ENCODE results near the gene SFXN5. TPM values are rescaled to one million over a fixed set of nuclear protein-coding genes. Genes with fewer than 3 reads are reported as not detected.

SFXN5 gene
- polyA plus RNA-seq, 1 donor (not counting 4 experiments of a cell fraction or from before 2014, with no cell fraction given) = 6.3 TPM

- Histone ChIP-seq H3K4me2 (ENCODE audit: control insufficient read depth, extremely low read depth, insufficient read depth, low read depth, low read length) (no peak overlapping the region), H3K36me3 (ENCODE audit: control insufficient read depth in 2 of 2, extremely low read depth in 1 of 2, insufficient read depth in 2 of 2, low read length in 2 of 2) (peaks cover 6 to 12% of the 10 kb centered on the region in 2 experiments), H3K4me3 (ENCODE audit: control insufficient read depth in 2 of 3, extremely low read depth in 1 of 3, insufficient read depth in 2 of 3, low read depth in 1 of 3, low read length in 3 of 3) (no peak overlapping the region), H3K27me3 (ENCODE audit: control insufficient read depth, extremely low read depth, insufficient read depth, low read length) (peaks cover 3% of the 10 kb centered on the region), H3K79me2 (ENCODE audit: control insufficient read depth, insufficient read depth, low read length) (no peaks in the 10 kb centered on the region), H3K4me1 (ENCODE audit: control insufficient read depth, extremely low read depth, insufficient read depth, low read length) (peaks cover 30% of the 10 kb centered on the region), H4K20me1 (ENCODE audit: control insufficient read depth, extremely low read depth, insufficient read depth, low read length) (peaks cover 5% of the 10 kb centered on the region), H3K9ac (ENCODE audit: control insufficient read depth, extremely low read depth, insufficient read depth, low read length) (no peak overlapping the region), H3K9me1 (ENCODE audit: control insufficient read depth, extremely low read depth, insufficient read depth, low read length) (no peaks in the 10 kb centered on the region), H3K27ac (ENCODE audit: control insufficient read depth, insufficient read depth, low read length) (no peak overlapping the region), H2AFZ (ENCODE audit: control insufficient read depth, low read length) (no peak overlapping the region), H3K9me3 (ENCODE audit: control insufficient read depth, low read depth, low read length) (no peaks in the 10 kb centered on the region)
- dilution Hi-C loops (cut with MboI; ENCODE audit: extremely low pct_ligation_motif_present, low sequenced_read_pairs) = no loop called here
- TF ChIP-seq, protein P1, sequence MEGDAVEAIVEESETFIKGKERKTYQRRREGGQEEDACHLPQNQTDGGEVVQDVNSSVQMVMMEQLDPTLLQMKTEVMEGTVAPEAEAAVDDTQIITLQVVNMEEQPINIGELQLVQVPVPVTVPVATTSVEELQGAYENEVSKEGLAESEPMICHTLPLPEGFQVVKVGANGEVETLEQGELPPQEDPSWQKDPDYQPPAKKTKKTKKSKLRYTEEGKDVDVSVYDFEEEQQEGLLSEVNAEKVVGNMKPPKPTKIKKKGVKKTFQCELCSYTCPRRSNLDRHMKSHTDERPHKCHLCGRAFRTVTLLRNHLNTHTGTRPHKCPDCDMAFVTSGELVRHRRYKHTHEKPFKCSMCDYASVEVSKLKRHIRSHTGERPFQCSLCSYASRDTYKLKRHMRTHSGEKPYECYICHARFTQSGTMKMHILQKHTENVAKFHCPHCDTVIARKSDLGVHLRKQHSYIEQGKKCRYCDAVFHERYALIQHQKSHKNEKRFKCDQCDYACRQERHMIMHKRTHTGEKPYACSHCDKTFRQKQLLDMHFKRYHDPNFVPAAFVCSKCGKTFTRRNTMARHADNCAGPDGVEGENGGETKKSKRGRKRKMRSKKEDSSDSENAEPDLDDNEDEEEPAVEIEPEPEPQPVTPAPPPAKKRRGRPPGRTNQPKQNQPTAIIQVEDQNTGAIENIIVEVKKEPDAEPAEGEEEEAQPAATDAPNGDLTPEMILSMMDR (optimal IDR thresholded peaks at IDR 0.05 in 1 of 3, IDR thresholded peaks at IDR 0.05 in 1 of 3, conservative IDR thresholded peaks at IDR 0.05 in 1 of 3; ENCODE audit: extremely low read depth in 1 of 3, insufficient read depth in 2 of 3, low read length in 3 of 3) = no peak
- no peak for TF ChIP-seq EZH2 (IDR thresholded peaks at IDR 0.05; ENCODE audit: low read length)
- peak; percentile 51 for FAIRE-seq
- DNase-seq (ENCODE audit: low read depth, low spot score) = no peak
These were observed 177.0 kb downstream of the SFXN5 start for GRCh38 chr2:72894514-72894913.

GRCh38 chr2:72893594-72894319 is 177.8 kb downstream of the SFXN5 start:
- peaks cover 5% of the 10 kb centered on the region for H4K20me1 ChIP-seq (ENCODE audit: control insufficient read depth, extremely low read depth, insufficient read depth, low read length)
- H3K9me1 ChIP-seq (ENCODE audit: control insufficient read depth, extremely low read depth, insufficient read depth, low read length) = no peaks in the 10 kb centered on the region
- no peaks in the 10 kb centered on the region for H3K79me2 ChIP-seq (ENCODE audit: control insufficient read depth, insufficient read depth, low read length)
- H3K9ac ChIP-seq (ENCODE audit: control insufficient read depth, extremely low read depth, insufficient read depth, low read length) = no peak overlapping the region
- H3K4me3 ChIP-seq (ENCODE audit: control insufficient read depth in 2 of 3, extremely low read depth in 1 of 3, insufficient read depth in 2 of 3, low read depth in 1 of 3, low read length in 3 of 3) = no peak overlapping the region
- H3K4me2 ChIP-seq (ENCODE audit: control insufficient read depth, extremely low read depth, insufficient read depth, low read depth, low read length) = no peak overlapping the region
- no peak for FAIRE-seq
- no peak for TF ChIP-seq EZH2 (IDR thresholded peaks at IDR 0.05; ENCODE audit: low read length)
- TF ChIP-seq, protein P1 (optimal IDR thresholded peaks at IDR 0.05 in 1 of 3, IDR thresholded peaks at IDR 0.05 in 1 of 3, conservative IDR thresholded peaks at IDR 0.05 in 1 of 3; ENCODE audit: extremely low read depth in 1 of 3, insufficient read depth in 2 of 3, low read length in 3 of 3) = peak in 2 of 3 experiments; percentile 79 to 81
- no peak overlapping the region for H3K27ac ChIP-seq (ENCODE audit: control insufficient read depth, insufficient read depth, low read length)
- H3K4me1 ChIP-seq (ENCODE audit: control insufficient read depth, extremely low read depth, insufficient read depth, low read length) = peaks cover 30% of the 10 kb centered on the region
- H2AFZ ChIP-seq (ENCODE audit: control insufficient read depth, low read length) = no peak overlapping the region
- peaks cover 3% of the 10 kb centered on the region for H3K27me3 ChIP-seq (ENCODE audit: control insufficient read depth, extremely low read depth, insufficient read depth, low read length)
- dilution Hi-C loops (cut with MboI; ENCODE audit: extremely low pct_ligation_motif_present, low sequenced_read_pairs) = no loop called here
- DNase-seq (ENCODE audit: low read depth, low spot score) = no peak
- H3K36me3 ChIP-seq (ENCODE audit: control insufficient read depth in 2 of 2, extremely low read depth in 1 of 2, insufficient read depth in 2 of 2, low read length in 2 of 2) = peaks cover 12% of the 10 kb centered on the region in 2 experiments
- no peaks in the 10 kb centered on the region for H3K9me3 ChIP-seq (ENCODE audit: control insufficient read depth, low read depth, low read length)
